PFSK-1 (cell line): ENCODE data around the gene GPC4.

Experiments used
- POLR2AphosphoS5 ChIP-seq: IDR thresholded peaks from 2 replicates; pipeline ENCODE4 v1.6.1; 2012; ENCODE audit warnings: low read depth, mild to moderate bottlenecking, control low read depth, low read length, moderate library complexity
- REST ChIP-seq, 2 experiments: IDR thresholded peaks; 2 replicates each; pipeline versions ENCODE4 v1.6.1 to v1.8.0; 2011 to 2012; ENCODE audit warnings: low read depth in 2 of 2, low read length in 2 of 2, control low read depth in 1 of 2, inconsistent platforms in 1 of 2, mild to moderate bottlenecking in 1 of 2, moderate library complexity in 1 of 2; ENCODE audit not compliant: insufficient read depth in 1 of 2
- SIN3A ChIP-seq: IDR thresholded peaks from 2 replicates; pipeline ENCODE4 v1.6.1; 2012; ENCODE audit warnings: mild to moderate bottlenecking, low read length, moderate library complexity, borderline replicate concordance; ENCODE audit not compliant: insufficient read depth
- TAF1 ChIP-seq: IDR thresholded peaks from 2 replicates; pipeline ENCODE4 v1.6.1; 2012; ENCODE audit warnings: low read length, control low read depth, borderline replicate concordance; ENCODE audit not compliant: insufficient read depth

GRCh38 chrX:133434197-133434820, 19.0 kb upstream of the GPC4 start:
- TF ChIP-seq POLR2AphosphoS5 (no peak), SIN3A (no peak), REST (IDR thresholded peaks at IDR 0.05; ENCODE audit: insufficient read depth in 1 of 2, low read depth in 2 of 2, low read length in 2 of 2) (no peak), TAF1 (no peak)
